DND-41 (cell line): ENCODE results near the gene OARD1.

Experiments used
- EZH2 ChIP-seq: IDR thresholded peaks from 3 replicates; pipeline ENCODE4 v1.6.1; 2012; ENCODE audit warnings: borderline replicate concordance, low read depth, mild to moderate bottlenecking, moderate library complexity, low read length, inconsistent platforms; ENCODE audit not compliant: severe bottlenecking
- TF ChIP-seq, protein P1 (sequence below): IDR thresholded peaks from 2 replicates; pipeline ENCODE4 v1.5.1; 2012; ENCODE audit warnings: borderline replicate concordance, low read length, moderate library complexity, mild to moderate bottlenecking; ENCODE audit not compliant: poor library complexity, severe bottlenecking; ENCODE audit errors: extremely low read depth

DNA sequence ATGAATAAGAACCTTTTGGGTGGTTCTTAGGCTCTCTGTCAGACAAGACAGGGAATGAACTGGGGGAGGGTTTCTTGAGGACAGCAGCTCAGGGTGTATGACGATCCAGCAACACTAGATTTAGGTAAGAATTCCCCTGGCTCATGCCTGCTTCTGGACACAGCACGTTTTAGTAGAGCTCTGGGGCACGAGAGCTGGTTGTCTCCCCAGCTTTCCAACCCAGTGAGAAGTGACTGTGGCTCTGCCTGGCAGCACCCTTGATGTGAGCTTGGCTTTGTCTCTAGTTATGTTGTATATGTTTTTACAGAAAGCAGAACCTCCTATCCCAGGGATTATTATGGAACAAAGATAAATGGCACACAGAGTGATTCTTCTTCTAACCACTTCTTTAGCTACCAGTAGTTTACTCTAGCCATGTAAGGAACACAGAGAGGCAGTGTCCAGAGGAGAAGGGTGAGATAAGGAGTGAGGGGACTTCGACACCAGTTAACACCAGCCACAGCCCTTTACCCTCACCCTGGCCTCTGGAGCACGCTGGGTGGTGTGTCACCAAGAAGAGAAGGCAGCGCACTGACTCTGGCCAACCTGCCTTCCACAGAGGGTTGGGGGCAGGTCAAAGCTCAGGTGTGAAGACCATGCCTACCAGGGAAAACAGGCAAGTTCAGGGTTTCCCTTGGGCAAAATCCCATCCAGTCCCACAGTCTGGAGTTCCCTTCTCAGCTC is 15.2 kb downstream of the OARD1 start:
- TF ChIP-seq, protein P1, sequence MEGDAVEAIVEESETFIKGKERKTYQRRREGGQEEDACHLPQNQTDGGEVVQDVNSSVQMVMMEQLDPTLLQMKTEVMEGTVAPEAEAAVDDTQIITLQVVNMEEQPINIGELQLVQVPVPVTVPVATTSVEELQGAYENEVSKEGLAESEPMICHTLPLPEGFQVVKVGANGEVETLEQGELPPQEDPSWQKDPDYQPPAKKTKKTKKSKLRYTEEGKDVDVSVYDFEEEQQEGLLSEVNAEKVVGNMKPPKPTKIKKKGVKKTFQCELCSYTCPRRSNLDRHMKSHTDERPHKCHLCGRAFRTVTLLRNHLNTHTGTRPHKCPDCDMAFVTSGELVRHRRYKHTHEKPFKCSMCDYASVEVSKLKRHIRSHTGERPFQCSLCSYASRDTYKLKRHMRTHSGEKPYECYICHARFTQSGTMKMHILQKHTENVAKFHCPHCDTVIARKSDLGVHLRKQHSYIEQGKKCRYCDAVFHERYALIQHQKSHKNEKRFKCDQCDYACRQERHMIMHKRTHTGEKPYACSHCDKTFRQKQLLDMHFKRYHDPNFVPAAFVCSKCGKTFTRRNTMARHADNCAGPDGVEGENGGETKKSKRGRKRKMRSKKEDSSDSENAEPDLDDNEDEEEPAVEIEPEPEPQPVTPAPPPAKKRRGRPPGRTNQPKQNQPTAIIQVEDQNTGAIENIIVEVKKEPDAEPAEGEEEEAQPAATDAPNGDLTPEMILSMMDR = no peak
- no peak for TF ChIP-seq EZH2
